ENCODE data around the gene GRIP2.

GRIP2 gene

GRCh38 chr3:14471690-14472089, 68.5 kb downstream of the GRIP2 start:
- no peak for TF ChIP-seq CTCF (IDR thresholded peaks at IDR 0.05; ENCODE audit: low read depth, low read length)
- no peak for DNase-seq (ENCODE audit: extremely low read depth, low read depth)

- DNase-seq (ENCODE audit: extremely low read depth, low read depth), result no peak
- no peak for TF ChIP-seq CTCF (IDR thresholded peaks at IDR 0.05; ENCODE audit: low read depth, low read length)
Measured at GRCh38 chr3:14471016-14471415, 69.1 kb downstream of the GRIP2 start.

- no peak for DNase-seq (ENCODE audit: extremely low read depth, low read depth)
- TF ChIP-seq CTCF (IDR thresholded peaks at IDR 0.05; ENCODE audit: low read depth, low read length), result no peak
Measured at GRCh38 chr3:14470461-14470860, 69.7 kb downstream of the GRIP2 start.

GRCh38 chr3:14468621-14468981, 71.5 kb downstream of the GRIP2 start:
- TF ChIP-seq CTCF (IDR thresholded peaks at IDR 0.05; ENCODE audit: low read depth, low read length), result no peak
- no peak for DNase-seq (ENCODE audit: extremely low read depth, low read depth)

- DNase-seq (ENCODE audit: extremely low read depth, low read depth), result no peak
- TF ChIP-seq CTCF (IDR thresholded peaks at IDR 0.05; ENCODE audit: low read depth, low read length), result peak; percentile 89
Measured at GRCh38 chr3:14467814-14468620, 72.1 kb downstream of the GRIP2 start.

GRCh38 chr3:14466179-14466903, 73.8 kb downstream of the GRIP2 start:
- no peak for TF ChIP-seq CTCF (IDR thresholded peaks at IDR 0.05; ENCODE audit: low read depth, low read length)
- DNase-seq (ENCODE audit: extremely low read depth, low read depth), result no peak

GRCh38 chr3:14465425-14465824, 74.7 kb downstream of the GRIP2 start:
- DNase-seq (ENCODE audit: extremely low read depth, low read depth), result no peak
- no peak for TF ChIP-seq CTCF (IDR thresholded peaks at IDR 0.05; ENCODE audit: low read depth, low read length)
